Endothelial cell of umbilical vein (primary cell): ENCODE measurements around the gene DHX29. TPM values are rescaled to one million over a fixed set of nuclear protein-coding genes. Genes with fewer than 3 reads are reported as not detected.
A peak's percentile ranks its signal among the peaks of the same experiment; 100 is the strongest.

Source experiments
- BruUV-seq: library from RNA; stranded (reverse); fragments of 400-500 nt; replicated peaks from 2 replicates; lab custom pipeline; 2021; lab: Mats Ljungman, UMichigan
- CTCF ChIA-PET: fragments of 300-600, 350-600 bp; sonication (Branson Sonifier 250); formaldehyde crosslinking; loops from one replicate; lab custom pipeline; 2021; ENCODE audit warnings: antibody characterized with exemption, inconsistent platforms; lab: Charles Lee
- POLR2A ChIA-PET: fragments of 300-600, 350-600 bp; sonication (Branson Sonifier 250); formaldehyde crosslinking; loops from one replicate; lab custom pipeline; 2021; ENCODE audit warnings: antibody characterized with exemption, inconsistent platforms; lab: Charles Lee
- DNase-seq: peaks from one replicate; pipeline ENCODE4 v3.0.0-alpha.2; 2011; ENCODE audit warnings: low read depth, low spot score
- FAIRE-seq: peaks from 2 replicates; lab custom pipeline; 2011; peaks lifted over from hg19 to GRCh38; lab: Jason Lieb, UNC
- H2AFZ ChIP-seq: 2 replicates; pipeline ENCODE4 v1.6.0; 2012; ENCODE audit warnings: low read depth, low read length, control low read depth, inconsistent platforms
- H3K27ac ChIP-seq: 2 replicates; pipeline ENCODE4 v1.5.1; 2011; ENCODE audit warnings: low read depth, mild to moderate bottlenecking, control low read depth, low read length, moderate library complexity; ENCODE audit not compliant: insufficient read depth
- H3K27me3 ChIP-seq, 2 experiments: 2 replicates each; pipeline versions ENCODE4 v1.6.0 to v1.6.1; 2011; ENCODE audit warnings: low read length in 2 of 2, mixed read lengths in 1 of 2; ENCODE audit not compliant: control insufficient read depth in 2 of 2, insufficient read depth in 2 of 2
- H3K36me3 ChIP-seq, 2 experiments: 2 replicates in 1 of 2; 3 replicates in 1 of 2; pipeline ENCODE4 v1.5.1; 2011; ENCODE audit warnings: low read length in 2 of 2, mild to moderate bottlenecking in 1 of 2, moderate library complexity in 1 of 2; ENCODE audit not compliant: control insufficient read depth in 2 of 2, insufficient read depth in 2 of 2; ENCODE audit errors: extremely low read depth in 1 of 2
- H3K4me1 ChIP-seq: 3 replicates; pipeline ENCODE4 v1.5.1; 2011; ENCODE audit warnings: mild to moderate bottlenecking, low read length; ENCODE audit not compliant: control insufficient read depth, insufficient read depth; ENCODE audit errors: extremely low read depth
- H3K4me2 ChIP-seq: 2 replicates; pipeline ENCODE4 v1.6.1; 2011; ENCODE audit warnings: low read length, control low read depth, mixed read lengths; ENCODE audit not compliant: insufficient read depth
- H3K4me3 ChIP-seq, 3 experiments: fragments of 200-600 bp in 1 of 3; sonication (generic), shearing (Covaris generic) in 1 of 3; replicated peaks in 1 of 3; 2 replicates each; pipeline ENCODE4 v1.5.1; 2011 to 2016; ENCODE audit warnings: control low read depth in 3 of 3, low read length in 3 of 3, mild to moderate bottlenecking in 2 of 3, inconsistent platforms in 1 of 3, low read depth in 1 of 3, moderate library complexity in 1 of 3; ENCODE audit not compliant: insufficient read depth in 1 of 3
- H3K79me2 ChIP-seq: 2 replicates; pipeline ENCODE4 v1.6.0; 2012; ENCODE audit warnings: low read length, inconsistent platforms; ENCODE audit not compliant: control insufficient read depth, insufficient read depth
- H3K9ac ChIP-seq: replicated peaks from 2 replicates; pipeline ENCODE3; 2011; ENCODE audit warnings: low read length, control low read depth; ENCODE audit not compliant: insufficient read depth; ENCODE audit errors: extremely low read depth
- H3K9me1 ChIP-seq: replicated peaks from 3 replicates; pipeline ENCODE4 v1.6.0; 2011; ENCODE audit warnings: mild to moderate bottlenecking, low read length; ENCODE audit not compliant: control insufficient read depth, insufficient read depth; ENCODE audit errors: extremely low read depth
- H3K9me3 ChIP-seq: replicated peaks from 2 replicates; pipeline ENCODE4 v1.5.1; 2012; ENCODE audit warnings: low read length, inconsistent platforms; ENCODE audit not compliant: control insufficient read depth, insufficient read depth
- H4K20me1 ChIP-seq: replicated peaks from 2 replicates; pipeline ENCODE3; 2011; ENCODE audit warnings: mild to moderate bottlenecking, low read length; ENCODE audit not compliant: control insufficient read depth, insufficient read depth; ENCODE audit errors: extremely low read depth
- EZH2 ChIP-seq: IDR thresholded peaks from 2 replicates; pipeline ENCODE4 v1.6.1; 2012; ENCODE audit warnings: borderline replicate concordance, low read depth, mild to moderate bottlenecking, moderate library complexity, low read length, inconsistent platforms; ENCODE audit not compliant: severe bottlenecking
- FOS ChIP-seq: IDR thresholded peaks from 2 replicates; pipeline ENCODE4 v1.6.1; 2011; ENCODE audit warnings: mild to moderate bottlenecking, low read length, moderate library complexity, borderline replicate concordance; ENCODE audit not compliant: insufficient read depth
- GATA2 ChIP-seq: IDR thresholded peaks from 2 replicates; pipeline ENCODE4 v1.7.0; 2011; ENCODE audit warnings: low read depth, mild to moderate bottlenecking, moderate library complexity, mixed read lengths, low read length; ENCODE audit not compliant: insufficient read length, insufficient read depth
- JUN ChIP-seq: IDR thresholded peaks from 2 replicates; pipeline ENCODE4 v1.6.1; 2011; ENCODE audit warnings: borderline replicate concordance, low read depth; ENCODE audit not compliant: insufficient read length, insufficient read depth
- MYC ChIP-seq: IDR thresholded peaks from one replicate; pipeline ENCODE4 v1.6.1; 2011; ENCODE audit warnings: mild to moderate bottlenecking, low read depth, low read length
- POLR2A ChIP-seq: IDR thresholded peaks from 2 replicates; pipeline ENCODE4 v1.6.1; 2012; ENCODE audit warnings: low read depth, mild to moderate bottlenecking, control low read depth, low read length
- POLR2AphosphoS5 ChIP-seq: IDR thresholded peaks from 2 replicates; pipeline ENCODE4 v1.6.1; 2012; ENCODE audit warnings: low read depth, mild to moderate bottlenecking, control low read depth, low read length, moderate library complexity; ENCODE audit not compliant: insufficient read depth
- dilution Hi-C: fragments of 300-500 bp; cut with MboI; formaldehyde crosslinking; loops from one replicate; pipeline ENCODE4 v1.15.0; 2019; ENCODE audit warnings: low sequenced_read_pairs; ENCODE audit not compliant: extremely low pct_ligation_motif_present
- intact Hi-C: fragments of 100-400 bp; cut with micrococcal nuclease; formaldehyde crosslinking; loops from one replicate; pipeline ENCODE4 v1.10.0; 2022
- polyA plus RNA-seq, 4 experiments: library from polyadenylated mRNA; depleted of rRNA in 3 of 4; stranded (reverse) in 3 of 4; unstranded in 1 of 4; fragments of >200 nt; gene quantifications; 2 replicates each; pipeline versions ENCODE4 v1.2.1 to v1.2.3, GENCODE V29; 2011 to 2012; ENCODE audit warnings: missing spikeins in 1 of 4
- total RNA-seq: library from RNA; stranded (reverse); gene quantifications from 2 replicates; pipeline ENCODE4 v1.2.3, GENCODE V29; 2021
- TF ChIP-seq, protein P1 (sequence below), 2 donors: IDR thresholded peaks; 1 replicate in 1 of 2; 2 replicates in 1 of 2; pipeline ENCODE4 v1.5.1; 2011; ENCODE audit warnings: low read length in 2 of 2, mild to moderate bottlenecking in 2 of 2, moderate library complexity in 2 of 2, control low read depth in 1 of 2, inconsistent platforms in 1 of 2, low read depth in 1 of 2; ENCODE audit not compliant: insufficient read depth in 1 of 2; ENCODE audit errors: extremely low read depth in 1 of 2
- TF ChIP-seq, protein P2 (sequence below): IDR thresholded peaks from 2 replicates; pipeline ENCODE4 v1.6.1; 2011; ENCODE audit not compliant: insufficient read depth, insufficient read length

The DHX29 gene
- total and polyA plus RNA-seq, 2 donors (not counting 3 experiments of a cell fraction or from before 2014, with no cell fraction given) = 4.7 to 32.8 TPM

DNA sequence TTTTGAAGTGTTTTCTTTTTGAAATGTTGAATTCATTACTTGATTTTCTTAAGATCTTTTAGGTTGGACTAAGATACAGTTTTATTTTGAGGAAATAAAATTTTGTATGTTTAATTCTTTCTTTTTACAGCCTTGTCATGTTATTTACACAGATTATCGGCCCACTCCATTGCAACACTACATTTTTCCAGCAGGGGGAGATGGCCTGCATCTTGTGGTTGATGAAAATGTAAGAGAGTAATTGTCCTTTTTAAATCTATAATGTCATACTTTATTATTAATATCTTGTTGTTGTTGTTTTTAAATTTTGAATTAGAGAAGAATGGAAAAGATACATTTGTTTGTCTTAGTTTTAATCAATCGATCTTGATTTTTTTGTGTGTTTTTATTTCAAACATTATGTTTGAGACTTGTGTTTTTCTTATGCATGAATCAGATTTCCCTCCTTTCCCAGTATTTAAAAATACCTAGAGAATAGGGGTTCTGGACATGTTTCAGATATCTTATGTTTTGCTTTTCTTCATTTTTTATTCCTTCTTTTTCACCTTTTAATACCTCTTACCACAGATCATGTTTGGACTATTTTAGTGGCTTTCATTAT, 37.0 kb upstream of the DHX29 start:
- H3K9ac ChIP-seq = peak overlapping the region; percentile 37
- ChIA-PET POLR2A (no interaction called here), CTCF (interaction anchor here (1.0 to 2.4 kb wide), 5 partner anchors 19 to 348 kb away, joined by 4 to 33 read pairs (median 5); no protein-coding TSS in a partner anchor)
- no peaks in the 10 kb centered on the region for H3K27me3 ChIP-seq
- peaks cover 7 to 23% of the 10 kb centered on the region in 2 experiments for H3K36me3 ChIP-seq
- FAIRE-seq (no peak), DNase-seq (peak; percentile 86)
- no peak overlapping the region for H3K4me2 ChIP-seq
- H3K27ac ChIP-seq = no peak overlapping the region
- peaks cover 5% of the 10 kb centered on the region for H3K79me2 ChIP-seq
- no peak overlapping the region for H3K4me3 ChIP-seq
- TF ChIP-seq, protein P1, sequence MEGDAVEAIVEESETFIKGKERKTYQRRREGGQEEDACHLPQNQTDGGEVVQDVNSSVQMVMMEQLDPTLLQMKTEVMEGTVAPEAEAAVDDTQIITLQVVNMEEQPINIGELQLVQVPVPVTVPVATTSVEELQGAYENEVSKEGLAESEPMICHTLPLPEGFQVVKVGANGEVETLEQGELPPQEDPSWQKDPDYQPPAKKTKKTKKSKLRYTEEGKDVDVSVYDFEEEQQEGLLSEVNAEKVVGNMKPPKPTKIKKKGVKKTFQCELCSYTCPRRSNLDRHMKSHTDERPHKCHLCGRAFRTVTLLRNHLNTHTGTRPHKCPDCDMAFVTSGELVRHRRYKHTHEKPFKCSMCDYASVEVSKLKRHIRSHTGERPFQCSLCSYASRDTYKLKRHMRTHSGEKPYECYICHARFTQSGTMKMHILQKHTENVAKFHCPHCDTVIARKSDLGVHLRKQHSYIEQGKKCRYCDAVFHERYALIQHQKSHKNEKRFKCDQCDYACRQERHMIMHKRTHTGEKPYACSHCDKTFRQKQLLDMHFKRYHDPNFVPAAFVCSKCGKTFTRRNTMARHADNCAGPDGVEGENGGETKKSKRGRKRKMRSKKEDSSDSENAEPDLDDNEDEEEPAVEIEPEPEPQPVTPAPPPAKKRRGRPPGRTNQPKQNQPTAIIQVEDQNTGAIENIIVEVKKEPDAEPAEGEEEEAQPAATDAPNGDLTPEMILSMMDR (IDR thresholded peaks at IDR 0.05; ENCODE audit: extremely low read depth in 1 of 2, insufficient read depth in 1 of 2, low read depth in 1 of 2, low read length in 2 of 2) = peak; percentile 57 to 66
- TF ChIP-seq POLR2AphosphoS5 = no peak
- no TSS peak for BruUV-seq
- H2AFZ ChIP-seq = no peak overlapping the region
- no peaks in the 10 kb centered on the region for H3K9me3 ChIP-seq
- H3K4me1 ChIP-seq = peaks cover 3% of the 10 kb centered on the region
- intact Hi-C loops = loop anchor here (1.0 to 10.0 kb wide), 4 partner anchors 190 to 857 kb away; partner anchors contain the start of gene PLPP1
- no peaks in the 10 kb centered on the region for H4K20me1 ChIP-seq
- dilution Hi-C loops = no loop called here
- H3K9me1 ChIP-seq = no peaks in the 10 kb centered on the region

DNA sequence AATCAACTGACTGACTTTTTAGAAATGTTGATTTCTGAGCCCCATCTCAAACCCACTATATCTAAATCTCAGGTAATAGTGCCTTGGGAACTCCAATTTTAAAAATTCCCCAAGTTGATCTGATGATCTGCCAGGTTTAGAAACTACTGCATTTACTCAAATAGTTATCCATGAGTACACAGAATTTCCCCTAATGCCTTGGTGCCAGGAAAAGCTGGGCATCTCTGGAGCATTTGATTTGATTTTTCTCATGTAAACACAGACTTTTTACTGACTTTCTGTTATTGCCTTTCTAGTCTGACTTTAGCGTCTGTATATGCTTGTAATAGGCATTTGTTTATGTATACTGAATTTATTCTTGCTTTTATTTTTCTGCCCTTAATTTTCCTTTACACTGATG, 36.1 kb upstream of the DHX29 start:
- Histone ChIP-seq H3K9me1 (no peaks in the 10 kb centered on the region), H3K4me1 (peaks cover 3% of the 10 kb centered on the region), H3K36me3 (peaks cover 7 to 20% of the 10 kb centered on the region in 2 experiments), H3K79me2 (peaks cover 8% of the 10 kb centered on the region), H4K20me1 (no peaks in the 10 kb centered on the region), H3K9me3 (no peaks in the 10 kb centered on the region), H3K9ac (no peak overlapping the region), H3K27me3 (no peaks in the 10 kb centered on the region), H3K4me3 (no peak overlapping the region), H3K27ac (no peak overlapping the region), H3K4me2 (no peak overlapping the region), H2AFZ (no peak overlapping the region)
- no peak for TF ChIP-seq JUN
- TF ChIP-seq POLR2AphosphoS5 = no peak
- TF ChIP-seq, protein P1 (IDR thresholded peaks at IDR 0.05; ENCODE audit: extremely low read depth in 1 of 2, insufficient read depth in 1 of 2, low read depth in 1 of 2, low read length in 2 of 2) = no peak
- TF ChIP-seq POLR2A = no peak
- no peak for TF ChIP-seq MYC
- no peak for TF ChIP-seq GATA2
- no peak for TF ChIP-seq FOS
- no peak for TF ChIP-seq EZH2
- TF ChIP-seq, protein P2, sequence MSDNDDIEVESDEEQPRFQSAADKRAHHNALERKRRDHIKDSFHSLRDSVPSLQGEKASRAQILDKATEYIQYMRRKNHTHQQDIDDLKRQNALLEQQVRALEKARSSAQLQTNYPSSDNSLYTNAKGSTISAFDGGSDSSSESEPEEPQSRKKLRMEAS = no peak
- ChIA-PET CTCF (interaction anchor here (0.6 to 2.4 kb wide), 11 partner anchors 19 to 926 kb away, joined by 3 to 33 read pairs (median 3); partner anchors contain the start of genes DHX29 and MTREX), POLR2A (no interaction called here)
- intact Hi-C loops = loop anchor here (1.0 to 10.0 kb wide), 4 partner anchors 191 to 858 kb away; partner anchors contain the start of gene PLPP1
- dilution Hi-C loops = no loop called here
- FAIRE-seq = no peak
- BruUV-seq = no TSS peak
- no peak for DNase-seq
